Mesenchymal stem cell (in vitro differentiated cells and primary cell): ENCODE results near the gene GJA9.

Experiments
- DNase-seq: peaks from one replicate; pipeline ENCODE4 v3.0.0-alpha.2; 2013
- H2AFZ ChIP-seq: one replicate; pipeline ENCODE4 v1.6.1; 2013; ENCODE audit warnings: low read depth, mild to moderate bottlenecking, control low read depth, inconsistent platforms, low read length, moderate library complexity
- H2AK5ac ChIP-seq: 2 replicates; pipeline ENCODE4 v1.6.1; 2013; ENCODE audit warnings: low read length, moderate library complexity, mild to moderate bottlenecking, inconsistent platforms; ENCODE audit not compliant: severe bottlenecking
- H2BK120ac ChIP-seq: one replicate; pipeline ENCODE4 v1.6.1; 2013; ENCODE audit warnings: low read depth, mild to moderate bottlenecking, inconsistent platforms, low read length, moderate library complexity
- H2BK12ac ChIP-seq, 2 experiments: one replicate each; pipeline ENCODE4 v1.6.1; 2013; ENCODE audit warnings: inconsistent platforms in 2 of 2, low read length in 2 of 2, mild to moderate bottlenecking in 2 of 2, moderate library complexity in 2 of 2, control low read depth in 1 of 2
- H2BK15ac ChIP-seq: one replicate; pipeline ENCODE4 v1.6.1; 2013; ENCODE audit warnings: mild to moderate bottlenecking, low read depth, inconsistent platforms; ENCODE audit not compliant: poor library complexity, severe bottlenecking
- H2BK5ac ChIP-seq: 2 replicates; pipeline ENCODE4 v1.6.1; 2013; ENCODE audit warnings: low read depth, mild to moderate bottlenecking, low read length, control low read depth, inconsistent platforms; ENCODE audit not compliant: poor library complexity, severe bottlenecking
- H3K14ac ChIP-seq, 2 experiments: one replicate each; pipeline ENCODE4 v1.6.1; 2013; ENCODE audit warnings: inconsistent platforms in 2 of 2, low read length in 2 of 2, control low read depth in 1 of 2, mild to moderate bottlenecking in 1 of 2, moderate library complexity in 1 of 2
- H3K18ac ChIP-seq, 2 experiments: one replicate each; pipeline ENCODE4 v1.6.1; 2013; ENCODE audit warnings: inconsistent platforms in 2 of 2, low read length in 2 of 2, control low read depth in 1 of 2, low read depth in 1 of 2, mild to moderate bottlenecking in 1 of 2
- H3K23ac ChIP-seq, 2 experiments: one replicate each; pipeline ENCODE4 v1.6.1; 2013; ENCODE audit warnings: inconsistent platforms in 2 of 2, low read length in 2 of 2, mild to moderate bottlenecking in 2 of 2, moderate library complexity in 2 of 2, control low read depth in 1 of 2
- H3K27ac ChIP-seq: 2 replicates; pipeline ENCODE4 v1.5.1; 2013; ENCODE audit warnings: mild to moderate bottlenecking, moderate library complexity, low read length, control low read depth, inconsistent platforms; ENCODE audit not compliant: poor library complexity, severe bottlenecking
- H3K27me3 ChIP-seq, 2 experiments: 2 replicates each; pipeline versions ENCODE4 v1.6.1 to v1.7.0; 2013; ENCODE audit warnings: low read length in 2 of 2, mild to moderate bottlenecking in 2 of 2, moderate library complexity in 2 of 2, control low read depth in 1 of 2, inconsistent platforms in 1 of 2; ENCODE audit not compliant: control insufficient read depth in 1 of 2, insufficient read depth in 1 of 2
- H3K36me3 ChIP-seq, 2 experiments: 2 replicates each; pipeline versions ENCODE4 v1.6.1 to v1.7.0; 2013; ENCODE audit warnings: low read length in 2 of 2, control low read depth in 1 of 2, inconsistent platforms in 1 of 2, low read depth in 1 of 2, mild to moderate bottlenecking in 1 of 2; ENCODE audit not compliant: insufficient read depth in 2 of 2, control insufficient read depth in 1 of 2
- H3K4ac ChIP-seq, 2 experiments: one replicate each; pipeline ENCODE4 v1.6.1; 2013; ENCODE audit warnings: inconsistent platforms in 2 of 2, low read length in 2 of 2, mild to moderate bottlenecking in 2 of 2, moderate library complexity in 2 of 2, control low read depth in 1 of 2, low read depth in 1 of 2
- H3K4me1 ChIP-seq: 2 replicates; pipeline ENCODE4 v1.6.1; 2013; ENCODE audit warnings: low read depth, low read length, control low read depth; ENCODE audit not compliant: control insufficient read depth, insufficient read depth
- H3K4me2 ChIP-seq: 2 replicates; pipeline ENCODE4 v1.6.1; 2013; ENCODE audit warnings: low read length, mild to moderate bottlenecking, inconsistent platforms; ENCODE audit not compliant: poor library complexity, severe bottlenecking
- H3K4me3 ChIP-seq, 2 experiments: 2 replicates each; pipeline versions ENCODE4 v1.5.1 to v1.7.0; 2013; ENCODE audit warnings: low read length in 2 of 2, mild to moderate bottlenecking in 2 of 2, control low read depth in 1 of 2, low read depth in 1 of 2; ENCODE audit not compliant: insufficient read depth in 1 of 2
- H3K79me1 ChIP-seq: replicated peaks from 2 replicates; pipeline ENCODE4 v1.6.1; 2013; ENCODE audit warnings: mild to moderate bottlenecking, control low read depth, low read length, inconsistent platforms; ENCODE audit not compliant: poor library complexity, severe bottlenecking
- H3K9ac ChIP-seq: 2 replicates; pipeline ENCODE4 v1.7.0; 2013; ENCODE audit warnings: mild to moderate bottlenecking, low read length, moderate library complexity
- H3K9me3 ChIP-seq: 2 replicates; pipeline ENCODE4 v1.7.0; 2013; ENCODE audit warnings: mild to moderate bottlenecking, low read length; ENCODE audit not compliant: control insufficient read depth
- H4K8ac ChIP-seq: one replicate; pipeline ENCODE4 v1.6.1; 2013; ENCODE audit warnings: inconsistent platforms, mild to moderate bottlenecking, low read length, moderate library complexity
- H4K91ac ChIP-seq: one replicate; pipeline ENCODE4 v1.6.1; 2013; ENCODE audit warnings: mild to moderate bottlenecking, low read length, inconsistent platforms
- WGBS: methylation state at CpG from one replicate; pipeline ENCODE4 v1.1.7; 2013; ENCODE audit warnings: mixed read lengths; 5-methylcytosine and 5-hydroxymethylcytosine counted together

GJA9 gene

DNA sequence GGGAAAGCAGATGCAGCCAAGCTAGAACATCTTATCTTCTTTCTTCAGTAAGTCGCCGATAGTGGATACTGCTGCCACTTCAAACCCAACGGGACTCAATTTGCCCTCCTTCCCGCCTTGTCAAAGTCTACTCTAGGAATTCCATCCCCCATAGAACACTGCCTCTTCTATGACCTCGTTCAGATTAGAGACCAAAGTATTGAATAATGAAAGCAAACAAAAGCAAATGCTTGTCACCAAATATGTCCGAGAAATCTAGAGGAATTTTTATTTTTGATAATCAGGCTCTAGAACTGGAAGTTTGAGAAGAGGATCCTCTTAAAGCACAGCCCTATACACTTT lies 21.0 kb downstream of the GJA9 start:
- H3K14ac ChIP-seq = peak overlapping the region in 1 of 2 experiments; percentile 99
- H3K9me3 ChIP-seq = no peaks in the 10 kb centered on the region
- H3K4ac ChIP-seq = peak overlapping the region in 1 of 2 experiments; percentile 100
- peak; percentile 37 for DNase-seq
- peak overlapping the region; percentile 83 to 93 for H3K4me3 ChIP-seq
- peak overlapping the region; percentile 85 for H2AFZ ChIP-seq
- H4K8ac ChIP-seq = no peak overlapping the region
- H3K27me3 ChIP-seq = no peaks in the 10 kb centered on the region
- H3K4me2 ChIP-seq = peak overlapping the region; percentile 89
- H3K18ac ChIP-seq = peak overlapping the region in 1 of 2 experiments; percentile 97
- no peak overlapping the region for H2AK5ac ChIP-seq
- H3K27ac ChIP-seq = no peak overlapping the region
- H2BK15ac ChIP-seq = no peak overlapping the region
- H2BK120ac ChIP-seq = no peak overlapping the region
- peak overlapping the region; percentile 96 for H3K9ac ChIP-seq
- peak overlapping the region in 1 of 2 experiments; percentile 84 for H2BK12ac ChIP-seq
- no peak overlapping the region for H4K91ac ChIP-seq
- no peak overlapping the region for H3K23ac ChIP-seq
- peaks cover 22% of the 10 kb centered on the region for H3K79me1 ChIP-seq
- peaks cover 0 to 51% of the 10 kb centered on the region in 2 experiments for H3K36me3 ChIP-seq
- WGBS = 8% methylated on average over 4 of the region's 6 CpGs
- no peak overlapping the region for H2BK5ac ChIP-seq
- H3K4me1 ChIP-seq = peaks cover 11% of the 10 kb centered on the region

DNA sequence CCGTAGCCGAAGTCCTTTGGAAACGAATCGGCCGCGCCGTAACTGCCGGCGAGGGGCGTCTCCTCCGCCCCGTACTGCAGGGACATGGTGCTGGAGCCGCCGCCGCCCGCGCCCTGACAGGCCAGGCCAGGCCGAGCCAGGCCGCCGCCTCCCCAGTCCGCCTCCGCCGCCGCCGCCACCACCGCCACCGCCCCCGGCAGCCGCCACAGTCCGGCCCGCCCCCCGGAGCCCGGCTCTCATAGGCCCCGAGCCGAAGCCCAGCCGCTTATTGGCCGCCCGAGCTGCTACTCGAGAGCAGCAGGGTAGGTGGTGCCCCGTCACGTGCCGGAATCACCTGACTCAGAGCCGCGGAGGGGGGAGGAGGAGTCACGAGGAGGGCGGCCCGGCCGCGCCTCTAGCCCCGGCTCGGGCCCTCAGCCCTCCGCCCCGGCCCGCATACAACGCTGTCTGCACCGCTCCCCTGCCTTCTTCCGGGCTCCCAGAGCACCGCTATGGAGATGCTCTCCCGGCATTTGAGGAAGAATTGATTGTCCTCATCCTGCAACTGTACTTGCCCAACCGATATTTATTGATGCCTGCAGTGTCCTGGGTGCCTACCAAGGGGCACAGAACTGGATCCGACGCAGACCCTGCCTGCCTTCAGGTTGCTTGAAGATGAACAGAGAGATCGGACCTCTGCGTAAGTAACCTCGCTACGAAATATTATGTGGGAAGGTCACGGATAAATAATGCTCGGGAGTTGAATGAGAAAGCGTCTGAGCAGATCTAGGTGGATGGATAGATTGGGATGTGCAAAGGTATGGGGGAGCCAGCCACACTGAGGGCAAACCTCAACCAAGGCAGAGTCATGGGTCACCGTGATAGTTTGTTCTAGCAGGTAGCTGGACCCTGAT lies 21.6 kb downstream of the GJA9 start, which contains the start of gene RRAGC:
Gene RRAGC (minus strand): TSS at position 212 of the 893 bp plus-strand sequence. CDS start 126 bp downstream, at position 86.
- peaks cover 25% of the 10 kb centered on the region for H3K79me1 ChIP-seq
- peak within 1 kb of the TSS; percentile 90 for H4K91ac ChIP-seq
- peak; percentile 98 for DNase-seq
- peak within 1 kb of the TSS; percentile 95 to 98 for H3K4me3 ChIP-seq
- peak within 1 kb of the TSS; percentile 86 to 100 for H3K4ac ChIP-seq
- H3K23ac ChIP-seq = peak within 1 kb of the TSS in 1 of 2 experiments; percentile 98
- peak within 1 kb of the TSS; percentile 85 for H2AFZ ChIP-seq
- H3K27ac ChIP-seq = peak within 1 kb of the TSS; percentile 67
- peak within 1 kb of the TSS; percentile 92 for H2BK120ac ChIP-seq
- no peaks in the 10 kb centered on the region for H3K9me3 ChIP-seq
- WGBS = under 1% methylated on average over 37 of the region's 70 CpGs
- no peaks in the 10 kb centered on the region for H3K27me3 ChIP-seq
- H3K36me3 ChIP-seq = peaks cover 0 to 51% of the 10 kb centered on the region in 2 experiments
- H3K14ac ChIP-seq = peak within 1 kb of the TSS in 1 of 2 experiments; percentile 99
- no peak within 1 kb of the TSS for H2AK5ac ChIP-seq
- H3K18ac ChIP-seq = peak within 1 kb of the TSS; percentile 80 to 100
- peaks cover 11% of the 10 kb centered on the region for H3K4me1 ChIP-seq
- no peak within 1 kb of the TSS for H2BK15ac ChIP-seq
- H3K4me2 ChIP-seq = peak within 1 kb of the TSS; percentile 89
- H2BK5ac ChIP-seq = peak within 1 kb of the TSS; percentile 53
- H4K8ac ChIP-seq = peak within 1 kb of the TSS; percentile 87
- peak within 1 kb of the TSS in 1 of 2 experiments; percentile 84 for H2BK12ac ChIP-seq
- peak within 1 kb of the TSS; percentile 96 for H3K9ac ChIP-seq

DNA sequence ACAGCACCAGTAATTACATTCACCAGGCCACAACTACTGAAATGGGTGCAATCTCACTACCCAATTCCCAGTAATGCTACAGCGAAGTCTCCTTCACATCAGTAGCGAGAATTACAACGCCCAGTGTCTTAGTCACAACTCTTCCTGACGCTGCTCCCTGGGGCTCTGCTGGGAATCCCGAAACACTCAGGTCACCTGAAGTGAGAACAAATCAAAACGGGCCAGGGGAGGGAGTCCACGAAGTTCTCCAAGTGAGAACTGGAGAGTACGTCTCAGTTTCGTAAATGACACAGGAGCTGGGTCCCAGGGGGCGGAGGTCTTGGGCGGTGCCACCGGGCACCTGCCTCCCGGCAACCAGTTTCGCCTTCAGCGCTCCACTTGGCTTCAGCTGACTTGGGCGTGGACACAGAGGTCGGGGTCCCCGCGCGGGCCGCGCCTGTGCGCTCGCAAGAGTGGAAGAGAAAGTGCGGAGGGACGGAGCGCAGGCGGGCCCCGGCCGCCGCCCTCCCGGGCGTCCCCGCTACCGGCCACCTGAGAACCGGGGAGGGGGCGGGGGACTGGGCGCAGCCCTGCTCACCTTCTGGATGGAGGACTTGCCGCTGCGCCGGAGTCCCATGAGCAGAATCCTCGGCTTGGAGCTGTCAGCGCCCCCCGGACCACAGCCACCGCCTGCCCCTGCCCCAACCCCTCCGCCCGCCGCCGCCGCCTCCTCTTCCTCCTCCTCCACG lies 22.4 kb downstream of the GJA9 start:
- Histone ChIP-seq H3K36me3 (peaks cover 0 to 50% of the 10 kb centered on the region in 2 experiments), H3K27ac (peak overlapping the region; percentile 53), H2AK5ac (no peak overlapping the region), H3K9me3 (no peaks in the 10 kb centered on the region), H2AFZ (peak overlapping the region; percentile 71), H3K79me1 (peaks cover 28% of the 10 kb centered on the region), H3K14ac (peak overlapping the region in 1 of 2 experiments; percentile 99), H3K4me3 (peak overlapping the region; percentile 95 to 98), H2BK5ac (no peak overlapping the region), H4K8ac (peak overlapping the region; percentile 67), H3K27me3 (no peaks in the 10 kb centered on the region), H3K4ac (peak overlapping the region in 1 of 2 experiments; percentile 96), H3K18ac (peak overlapping the region; percentile 75 to 100), H4K91ac (peak overlapping the region; percentile 90), H2BK12ac (no peak overlapping the region), H3K23ac (peak overlapping the region in 1 of 2 experiments; percentile 98), H3K4me1 (peaks cover 11% of the 10 kb centered on the region), H3K4me2 (peak overlapping the region; percentile 78), H2BK120ac (peak overlapping the region; percentile 92), H2BK15ac (no peak overlapping the region), H3K9ac (peak overlapping the region; percentile 95)
- peak; percentile 80 for DNase-seq
- 2% methylated on average over 35 of the region's 51 CpGs for WGBS

DNA sequence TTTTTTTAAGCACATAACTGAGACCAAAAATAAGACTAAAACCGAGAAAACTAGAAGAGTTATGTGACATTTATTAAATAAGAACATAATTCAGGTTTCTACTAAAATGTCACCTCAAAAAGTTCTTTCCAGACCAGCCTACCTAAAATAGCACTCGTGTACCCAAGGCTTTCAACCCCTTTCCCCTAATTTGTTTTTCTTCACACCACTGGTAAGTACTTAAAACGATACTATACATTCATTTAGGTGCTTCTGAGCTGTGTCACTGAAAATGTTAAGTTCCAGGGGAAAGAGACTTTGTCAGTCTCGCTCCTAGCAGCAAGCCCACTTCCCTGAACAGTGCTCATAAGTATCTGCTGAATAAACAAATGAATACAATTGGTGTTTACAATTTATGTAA lies 28.6 kb downstream of the GJA9 start:
- no peak overlapping the region for H2BK12ac ChIP-seq
- H4K91ac ChIP-seq = no peak overlapping the region
- no peak overlapping the region for H3K23ac ChIP-seq
- H3K36me3 ChIP-seq = peaks cover 17 to 80% of the 10 kb centered on the region in 2 experiments
- no peak overlapping the region for H3K4ac ChIP-seq
- no peak overlapping the region for H3K18ac ChIP-seq
- no peak for DNase-seq
- H3K4me1 ChIP-seq = peaks cover 4% of the 10 kb centered on the region
- H3K27ac ChIP-seq = no peak overlapping the region
- H3K9me3 ChIP-seq = no peaks in the 10 kb centered on the region
- WGBS = 92% methylated on average over 2 of the region's 4 CpGs
- no peak overlapping the region for H3K4me2 ChIP-seq
- H2BK120ac ChIP-seq = no peak overlapping the region
- H4K8ac ChIP-seq = no peak overlapping the region
- no peak overlapping the region for H3K9ac ChIP-seq
- H2BK5ac ChIP-seq = no peak overlapping the region
- H3K4me3 ChIP-seq = no peak overlapping the region
- no peaks in the 10 kb centered on the region for H3K27me3 ChIP-seq
- no peak overlapping the region for H2BK15ac ChIP-seq
- no peak overlapping the region for H2AFZ ChIP-seq
- no peak overlapping the region for H3K14ac ChIP-seq
- H3K79me1 ChIP-seq = peaks cover 29% of the 10 kb centered on the region
- H2AK5ac ChIP-seq = no peak overlapping the region
